Neutrophil (primary cell): ENCODE measurements around the gene MYO3B.

Experiments used
- H3K27ac ChIP-seq: fragments of 200-600 bp; sonication (generic); 2 replicates; pipeline ENCODE4 v1.5.1; 2016; ENCODE audit warnings: mild to moderate bottlenecking, moderate library complexity
- H3K27me3 ChIP-seq: fragments of 200-600 bp; sonication (generic); 2 replicates; pipeline ENCODE4 v1.6.0; 2016; ENCODE audit warnings: mild to moderate bottlenecking
- H3K36me3 ChIP-seq: fragments of 200-600 bp; sonication (generic); 2 replicates; pipeline ENCODE4 v1.5.1; 2017
- H3K4me1 ChIP-seq, 2 experiments: fragments of 200-600 bp in 1 of 2; sonication (generic) in 1 of 2; 1 replicate in 1 of 2; 2 replicates in 1 of 2; pipeline versions ENCODE4 v1.5.1 to v1.6.1; 2013 to 2016; ENCODE audit warnings: low read depth in 1 of 2, low read length in 1 of 2, mild to moderate bottlenecking in 1 of 2, moderate library complexity in 1 of 2; ENCODE audit not compliant: control insufficient read depth in 1 of 2, insufficient read depth in 1 of 2
- H3K4me3 ChIP-seq, 2 experiments: fragments of 200-600 bp in 1 of 2; sonication (generic) in 1 of 2; 1 replicate in 1 of 2; 2 replicates in 1 of 2; pipeline ENCODE4 v1.5.1; 2013 to 2016; ENCODE audit warnings: low read depth in 1 of 2, low read length in 1 of 2, mild to moderate bottlenecking in 1 of 2, moderate library complexity in 1 of 2
- H3K9me3 ChIP-seq: fragments of 200-600 bp; sonication (generic); 2 replicates; pipeline ENCODE4 v1.5.1; 2016
- CTCF ChIP-seq: fragments of 200-600 bp; sonication (generic); IDR thresholded peaks from 2 replicates; pipeline ENCODE4 v1.5.1; 2016; ENCODE audit warnings: antibody characterized with exemption

Gene MYO3B

GRCh38 chr2:170321526-170321925, 143.6 kb downstream of the MYO3B start:
- Histone ChIP-seq H3K36me3 (no peaks in the 10 kb centered on the region), H3K27ac (no peak overlapping the region), H3K4me3 (no peak overlapping the region), H3K9me3 (no peaks in the 10 kb centered on the region), H3K4me1 (no peaks in the 10 kb centered on the region), H3K27me3 (no peaks in the 10 kb centered on the region)
- no peak for TF ChIP-seq CTCF

- Histone ChIP-seq H3K4me1 (no peaks in the 10 kb centered on the region), H3K4me3 (no peak overlapping the region), H3K36me3 (no peaks in the 10 kb centered on the region), H3K9me3 (no peaks in the 10 kb centered on the region), H3K27me3 (no peaks in the 10 kb centered on the region), H3K27ac (no peak overlapping the region)
- TF ChIP-seq CTCF = no peak
Observed at GRCh38 chr2:170322140-170322766, 144.3 kb downstream of the MYO3B start.

GRCh38 chr2:170323743-170324142, 145.8 kb downstream of the MYO3B start:
- no peak overlapping the region for H3K27ac ChIP-seq
- TF ChIP-seq CTCF = no peak

GRCh38 chr2:170324640-170325046, 146.7 kb downstream of the MYO3B start:
- no peaks in the 10 kb centered on the region for H3K36me3 ChIP-seq
- H3K4me3 ChIP-seq = no peak overlapping the region
- H3K27ac ChIP-seq = no peak overlapping the region
- H3K4me1 ChIP-seq = no peaks in the 10 kb centered on the region
- no peaks in the 10 kb centered on the region for H3K27me3 ChIP-seq
- no peak for TF ChIP-seq CTCF
- H3K9me3 ChIP-seq = no peaks in the 10 kb centered on the region

More at GRCh38 chr2:170323743-170324142, 145.8 kb downstream of the MYO3B start:
- Histone ChIP-seq H3K36me3 (no peaks in the 10 kb centered on the region), H3K4me1 (no peaks in the 10 kb centered on the region), H3K4me3 (no peak overlapping the region), H3K27me3 (no peaks in the 10 kb centered on the region), H3K9me3 (no peaks in the 10 kb centered on the region)

GRCh38 chr2:170330881-170331280, 152.9 kb downstream of the MYO3B start:
- Histone ChIP-seq H3K4me1 (no peaks in the 10 kb centered on the region), H3K27me3 (peaks cover 4% of the 10 kb centered on the region), H3K27ac (no peak overlapping the region), H3K4me3 (no peak overlapping the region), H3K36me3 (no peaks in the 10 kb centered on the region), H3K9me3 (no peaks in the 10 kb centered on the region)
- no peak for TF ChIP-seq CTCF
